ENCODE measurements around the gene RPL31.

- TF ChIP-seq ZFX (IDR thresholded peaks at IDR 0.05): no peak
- TF ChIP-seq, protein P1, sequence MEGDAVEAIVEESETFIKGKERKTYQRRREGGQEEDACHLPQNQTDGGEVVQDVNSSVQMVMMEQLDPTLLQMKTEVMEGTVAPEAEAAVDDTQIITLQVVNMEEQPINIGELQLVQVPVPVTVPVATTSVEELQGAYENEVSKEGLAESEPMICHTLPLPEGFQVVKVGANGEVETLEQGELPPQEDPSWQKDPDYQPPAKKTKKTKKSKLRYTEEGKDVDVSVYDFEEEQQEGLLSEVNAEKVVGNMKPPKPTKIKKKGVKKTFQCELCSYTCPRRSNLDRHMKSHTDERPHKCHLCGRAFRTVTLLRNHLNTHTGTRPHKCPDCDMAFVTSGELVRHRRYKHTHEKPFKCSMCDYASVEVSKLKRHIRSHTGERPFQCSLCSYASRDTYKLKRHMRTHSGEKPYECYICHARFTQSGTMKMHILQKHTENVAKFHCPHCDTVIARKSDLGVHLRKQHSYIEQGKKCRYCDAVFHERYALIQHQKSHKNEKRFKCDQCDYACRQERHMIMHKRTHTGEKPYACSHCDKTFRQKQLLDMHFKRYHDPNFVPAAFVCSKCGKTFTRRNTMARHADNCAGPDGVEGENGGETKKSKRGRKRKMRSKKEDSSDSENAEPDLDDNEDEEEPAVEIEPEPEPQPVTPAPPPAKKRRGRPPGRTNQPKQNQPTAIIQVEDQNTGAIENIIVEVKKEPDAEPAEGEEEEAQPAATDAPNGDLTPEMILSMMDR (conservative IDR thresholded peaks at IDR 0.05): no peak
Observed at GRCh38 chr2:101041413-101041812, 39.3 kb downstream of the RPL31 start.

All from C4-2B (cell line).